Measurements from ENCODE around the gene ENTPD5.

- no peak for TF ChIP-seq CTCF (tag by site-specific recombination; IDR thresholded peaks at IDR 0.05)
- no peak for TF ChIP-seq ZBTB49 (tag by site-specific recombination; IDR thresholded peaks at IDR 0.05; ENCODE audit: low read depth)
- TF ChIP-seq KLF9 (tag by site-specific recombination; IDR thresholded peaks at IDR 0.05; ENCODE audit: low read depth), result no peak
- TF ChIP-seq MYNN (tag by site-specific recombination; IDR thresholded peaks at IDR 0.05; ENCODE audit: borderline replicate concordance), result no peak
- no peak for TF ChIP-seq YY1 (tag by site-specific recombination; IDR thresholded peaks at IDR 0.05)
- no peak for TF ChIP-seq MEIS1 (CRISPR knock-in tag; IDR thresholded peaks at IDR 0.05; ENCODE audit: borderline replicate concordance)
- TF ChIP-seq KLF16 (tag by site-specific recombination; IDR thresholded peaks at IDR 0.05), result no peak
- TF ChIP-seq ZBTB48 (tag by site-specific recombination; IDR thresholded peaks at IDR 0.05), result no peak
Measured at GRCh38 chr14:73936548-73936947, 82.5 kb downstream of the ENTPD5 start.
